Measurements from ENCODE around the gene DPYSL5.

Gene DPYSL5

GRCh38 chr2:26910176-26910575 lies 62.2 kb downstream of the DPYSL5 start:
- Histone ChIP-seq H3K27ac (ENCODE audit: low read depth, low read length, poor library complexity, severe bottlenecking) (no peak overlapping the region), H3K36me3 (ENCODE audit: insufficient read depth, low read length) (no peaks in the 10 kb centered on the region), H3K9me2 (ENCODE audit: low read depth, low read length) (no peaks in the 10 kb centered on the region), H3K27me3 (ENCODE audit: insufficient read depth, low read length) (no peaks in the 10 kb centered on the region), H3K4me3 (ENCODE audit: low read depth, low read length, poor library complexity, severe bottlenecking) (no peak overlapping the region), H4K20me1 (ENCODE audit: insufficient read depth, low read length) (no peaks in the 10 kb centered on the region), H3K4me2 (ENCODE audit: low read length) (no peak overlapping the region), H3K9me3 (ENCODE audit: low read length) (no peaks in the 10 kb centered on the region), H3F3A (ENCODE audit: insufficient read depth, low read length) (no peaks in the 10 kb centered on the region), H3K4me1 (ENCODE audit: insufficient read depth, low read length, severe bottlenecking) (no peaks in the 10 kb centered on the region), H3K79me2 (ENCODE audit: insufficient read depth, low read length) (no peaks in the 10 kb centered on the region), H2AFZ (ENCODE audit: low read length) (no peak overlapping the region), H3K9ac (ENCODE audit: low read length) (no peak overlapping the region)
- TF ChIP-seq CTCF (IDR thresholded peaks at IDR 0.05; ENCODE audit: low read length) (no peak), EZH2 (IDR thresholded peaks at IDR 0.05; ENCODE audit: borderline replicate concordance, low read length) (no peak)

DNA sequence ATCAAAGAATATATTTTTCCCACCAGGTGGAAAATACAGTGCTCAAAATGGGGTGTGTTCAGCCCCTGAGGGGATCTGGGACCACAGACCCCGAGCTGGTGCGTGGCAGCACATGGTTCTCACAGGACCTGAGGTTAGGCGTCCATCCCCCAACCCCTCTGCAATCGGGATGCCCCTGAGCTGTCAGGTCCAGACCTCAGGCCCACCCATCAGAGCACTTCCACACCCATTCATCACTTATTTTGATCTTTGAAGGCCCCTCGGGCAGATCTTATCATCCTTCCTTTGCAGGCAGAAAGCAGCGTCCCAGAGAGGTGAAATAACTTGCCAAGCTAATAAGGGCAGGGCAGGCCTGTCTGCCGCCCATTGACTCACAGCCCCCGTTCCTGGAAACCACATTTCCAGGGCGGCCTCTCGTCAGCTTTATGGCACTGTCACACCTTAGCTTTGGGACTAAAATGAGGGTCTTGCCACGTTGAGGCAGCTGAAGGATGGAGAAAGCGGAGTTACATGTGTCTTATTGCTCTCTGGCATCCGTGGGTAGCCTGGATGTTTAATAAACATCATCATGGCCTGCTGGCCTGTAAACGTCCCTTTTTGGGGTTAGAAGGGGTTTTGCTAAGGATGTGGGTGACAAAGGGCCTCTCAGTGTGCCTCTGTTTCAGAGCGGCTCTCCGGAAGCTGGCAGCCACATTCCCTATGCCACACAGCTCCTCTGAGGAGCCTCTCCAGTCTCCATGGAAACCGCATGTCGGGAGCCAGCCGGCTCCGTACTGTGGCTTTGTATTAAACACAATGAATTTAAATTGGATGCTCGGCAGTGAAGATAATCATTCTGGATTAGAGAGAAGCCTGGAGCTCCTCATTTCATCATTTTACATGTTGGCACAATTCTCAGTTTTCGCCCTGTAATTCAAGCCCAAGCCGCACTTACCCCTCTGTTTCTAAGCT lies 64.3 kb downstream of the DPYSL5 start:
- TF ChIP-seq CTCF (IDR thresholded peaks at IDR 0.05; ENCODE audit: low read length) = no peak
- TF ChIP-seq EZH2 (IDR thresholded peaks at IDR 0.05; ENCODE audit: borderline replicate concordance, low read length) = no peak
- H2AFZ ChIP-seq (ENCODE audit: low read length) = no peak overlapping the region
- no peaks in the 10 kb centered on the region for H3K79me2 ChIP-seq (ENCODE audit: insufficient read depth, low read length)
- no peaks in the 10 kb centered on the region for H4K20me1 ChIP-seq (ENCODE audit: insufficient read depth, low read length)
- no peak overlapping the region for H3K27ac ChIP-seq (ENCODE audit: low read depth, low read length, poor library complexity, severe bottlenecking)
- H3F3A ChIP-seq (ENCODE audit: insufficient read depth, low read length) = no peaks in the 10 kb centered on the region
- no peak overlapping the region for H3K4me3 ChIP-seq (ENCODE audit: low read depth, low read length, poor library complexity, severe bottlenecking)
- no peak overlapping the region for H3K9ac ChIP-seq (ENCODE audit: low read length)
- H3K4me2 ChIP-seq (ENCODE audit: low read length) = no peak overlapping the region
- H3K27me3 ChIP-seq (ENCODE audit: insufficient read depth, low read length) = no peaks in the 10 kb centered on the region
- no peaks in the 10 kb centered on the region for H3K36me3 ChIP-seq (ENCODE audit: insufficient read depth, low read length)
- H3K9me3 ChIP-seq (ENCODE audit: low read length) = no peaks in the 10 kb centered on the region
- no peaks in the 10 kb centered on the region for H3K4me1 ChIP-seq (ENCODE audit: insufficient read depth, low read length, severe bottlenecking)
- H3K9me2 ChIP-seq (ENCODE audit: low read depth, low read length) = no peaks in the 10 kb centered on the region

DNA sequence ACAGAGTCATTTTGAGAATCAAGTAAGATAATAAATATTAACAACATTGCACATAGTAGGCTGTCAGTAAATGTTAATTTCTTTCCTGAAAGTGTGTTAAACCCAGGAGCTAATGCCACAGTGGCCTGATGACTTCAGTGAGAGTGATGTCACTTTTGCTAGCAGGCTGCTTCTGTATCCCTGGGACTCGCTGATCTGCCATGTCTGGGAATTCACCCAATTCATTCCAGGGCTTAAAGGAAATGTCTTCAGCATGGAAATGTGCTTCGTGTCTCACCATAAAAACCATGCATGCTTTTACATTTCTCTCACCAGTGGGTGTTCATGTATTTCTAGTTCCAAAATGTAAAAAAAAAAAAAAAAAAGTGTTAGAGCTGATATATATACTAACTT lies 65.7 kb downstream of the DPYSL5 start:
- H3K9me3 ChIP-seq (ENCODE audit: low read length) = no peaks in the 10 kb centered on the region

More for the DNA sequence above, 65.7 kb downstream of the DPYSL5 start:
- Histone ChIP-seq H3K79me2 (ENCODE audit: insufficient read depth, low read length) (no peaks in the 10 kb centered on the region), H3F3A (ENCODE audit: insufficient read depth, low read length) (no peaks in the 10 kb centered on the region), H2AFZ (ENCODE audit: low read length) (no peak overlapping the region), H3K27me3 (ENCODE audit: insufficient read depth, low read length) (no peaks in the 10 kb centered on the region), H3K4me1 (ENCODE audit: insufficient read depth, low read length, severe bottlenecking) (no peaks in the 10 kb centered on the region), H3K36me3 (ENCODE audit: insufficient read depth, low read length) (no peaks in the 10 kb centered on the region), H3K27ac (ENCODE audit: low read depth, low read length, poor library complexity, severe bottlenecking) (no peak overlapping the region), H3K9me2 (ENCODE audit: low read depth, low read length) (no peaks in the 10 kb centered on the region), H3K4me3 (ENCODE audit: low read depth, low read length, poor library complexity, severe bottlenecking) (no peak overlapping the region), H4K20me1 (ENCODE audit: insufficient read depth, low read length) (no peaks in the 10 kb centered on the region), H3K4me2 (ENCODE audit: low read length) (no peak overlapping the region), H3K9ac (ENCODE audit: low read length) (no peak overlapping the region)
- no peak for TF ChIP-seq CTCF (IDR thresholded peaks at IDR 0.05; ENCODE audit: low read length)
- TF ChIP-seq EZH2 (IDR thresholded peaks at IDR 0.05; ENCODE audit: borderline replicate concordance, low read length) = no peak
